Fibroblast of peridontal ligament (primary cell): Measurements from ENCODE around the gene TOMM40.
"Not testable (repeated sequence)": the region's sequence is repeated elsewhere in the genome, so short reads cannot be mapped to it uniquely, and the experiment has no call there.

Experiments used
- DNase-seq: peaks from one replicate; pipeline ENCODE4 v3.0.0-alpha.2; 2010; ENCODE audit errors: extremely low read depth

Gene TOMM40

DNA sequence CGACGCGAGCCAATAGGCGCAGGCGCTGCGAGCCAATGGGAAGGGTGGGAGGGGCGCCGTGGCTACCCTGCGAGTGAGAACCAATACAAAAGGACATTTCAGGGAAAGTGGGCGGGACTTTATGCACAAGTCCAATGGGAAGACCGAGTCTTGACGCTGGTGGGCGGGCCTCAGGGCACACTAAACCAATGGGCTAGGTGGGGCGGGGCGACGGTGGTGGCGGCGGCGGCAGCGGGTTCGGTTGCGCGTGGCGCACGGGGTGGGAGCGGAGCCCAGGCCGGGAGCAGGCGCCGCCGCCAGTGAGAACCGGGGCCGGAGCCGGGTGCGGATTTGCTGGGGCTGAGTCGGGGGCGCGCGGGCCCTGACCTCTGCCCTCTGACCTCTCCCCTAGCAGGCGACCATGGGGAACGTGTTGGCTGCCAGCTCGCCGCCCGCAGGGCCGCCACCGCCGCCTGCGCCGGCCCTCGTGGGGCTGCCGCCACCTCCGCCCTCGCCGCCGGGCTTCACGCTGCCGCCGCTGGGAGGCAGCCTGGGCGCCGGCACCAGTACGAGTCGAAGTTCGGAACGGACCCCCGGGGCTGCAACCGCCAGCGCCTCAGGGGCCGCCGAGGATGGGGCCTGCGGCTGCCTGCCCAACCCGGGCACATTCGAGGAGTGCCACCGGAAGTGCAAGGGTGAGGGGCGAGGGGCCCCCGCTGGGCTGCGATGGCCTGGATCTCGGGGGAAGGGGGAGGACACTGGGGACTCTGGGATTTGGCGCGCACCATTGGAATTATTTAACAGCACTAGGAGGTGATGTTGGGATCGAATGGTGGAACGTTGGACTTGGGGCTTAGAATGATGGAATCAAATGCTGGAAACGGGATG, at the start of gene TOMM40:
Gene TOMM40 (plus strand): TSS at position 239 of the 867 bp plus-strand sequence. CDS start 162 bp downstream, at position 401.
- DNase-seq = peak; percentile 100

DNA sequence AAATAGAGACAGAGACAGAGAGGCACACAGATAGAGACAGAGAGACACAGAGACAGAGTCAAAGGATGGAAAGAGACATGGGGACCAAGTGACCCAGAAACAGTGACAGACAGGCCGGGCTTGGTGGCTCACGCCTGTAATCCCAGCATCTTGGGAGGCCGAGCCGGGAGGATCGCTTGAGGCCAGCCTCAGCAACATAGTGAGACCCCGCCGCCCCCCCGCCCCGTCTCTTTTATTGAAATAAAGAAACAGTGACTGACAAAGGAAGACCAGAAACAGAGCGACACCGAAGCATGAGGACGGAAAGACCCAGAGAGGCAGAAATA, 45.8 kb upstream of the TOMM40 start:
- no peak for DNase-seq

DNA sequence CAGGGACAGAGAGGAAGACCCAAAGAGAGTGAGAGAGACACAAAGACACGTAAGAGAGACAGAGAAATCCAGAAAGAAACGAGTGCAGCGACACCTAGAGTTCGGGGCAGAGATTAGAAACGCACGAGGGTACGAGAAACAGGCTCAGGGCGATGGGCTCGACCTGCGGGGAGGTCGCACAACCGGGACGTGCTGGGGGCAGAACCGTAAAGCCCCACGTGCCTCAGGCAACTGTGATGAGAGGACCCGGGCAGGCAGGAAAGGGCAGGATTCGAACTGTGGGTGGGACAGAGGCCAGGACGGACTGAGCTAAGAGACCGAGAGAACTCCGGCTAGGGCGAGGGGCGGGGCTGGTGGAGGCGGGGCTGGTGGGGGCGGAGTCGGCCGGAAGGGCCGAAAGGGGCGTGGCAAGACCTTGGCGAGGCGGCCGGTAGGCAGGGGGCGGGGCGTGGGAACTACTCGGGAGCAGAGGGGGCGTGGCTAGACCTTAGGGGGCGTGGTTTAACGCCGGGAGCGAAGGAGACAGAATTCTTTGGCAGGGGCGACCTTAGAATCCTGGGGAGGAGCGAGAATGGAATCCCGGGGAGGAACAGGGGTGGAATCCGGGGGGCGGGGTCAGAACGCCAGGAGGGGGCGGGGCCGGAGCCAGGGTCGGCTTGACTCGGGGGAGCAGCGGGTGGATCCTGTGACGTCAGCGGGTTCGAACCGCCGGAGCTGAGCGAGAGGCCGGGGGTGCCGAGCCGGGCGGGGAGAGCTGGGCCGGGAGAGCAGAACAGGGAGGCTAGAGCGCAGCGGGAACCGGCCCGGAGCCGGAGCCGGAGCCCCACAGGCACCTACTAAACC, 45.2 kb upstream of the TOMM40 start, which contains the start of gene NECTIN2:
Gene NECTIN2 (plus strand): TSS at position 686 of the 843 bp plus-strand sequence. CDS start 229 bp downstream, outside the sequence.
- DNase-seq = peak; percentile 99

DNA sequence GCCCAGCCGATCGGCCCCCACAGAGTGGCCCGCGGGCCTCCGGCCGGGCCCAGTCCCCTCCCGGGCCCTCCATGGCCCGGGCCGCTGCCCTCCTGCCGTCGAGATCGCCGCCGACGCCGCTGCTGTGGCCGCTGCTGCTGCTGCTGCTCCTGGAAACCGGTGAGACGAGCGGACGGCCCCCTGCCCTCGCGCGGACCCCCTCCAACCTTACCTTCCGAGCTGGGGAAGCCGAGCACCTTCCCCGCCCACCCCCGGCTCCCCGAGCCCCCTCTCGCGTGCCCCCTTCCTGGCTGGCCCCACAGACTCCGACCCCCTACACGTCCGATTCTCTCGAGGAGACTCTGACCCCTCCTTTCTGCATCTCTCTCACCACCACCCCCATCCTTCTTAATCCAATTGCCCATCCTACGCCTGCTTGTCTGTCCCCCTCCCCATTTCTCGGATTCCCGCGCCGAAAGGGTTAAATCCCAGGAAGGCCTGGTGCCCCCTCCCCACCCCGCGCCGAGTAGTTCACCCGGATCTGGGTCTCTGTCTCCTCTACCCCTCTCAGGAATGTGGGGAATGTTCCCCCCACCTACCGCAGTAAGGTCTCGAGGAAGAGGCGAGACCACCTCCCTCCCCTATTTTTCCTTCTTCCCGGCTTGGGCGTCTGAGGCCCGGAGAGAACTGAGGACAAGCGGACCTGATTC, 44.5 kb upstream of the TOMM40 start:
- no peak for DNase-seq

DNA sequence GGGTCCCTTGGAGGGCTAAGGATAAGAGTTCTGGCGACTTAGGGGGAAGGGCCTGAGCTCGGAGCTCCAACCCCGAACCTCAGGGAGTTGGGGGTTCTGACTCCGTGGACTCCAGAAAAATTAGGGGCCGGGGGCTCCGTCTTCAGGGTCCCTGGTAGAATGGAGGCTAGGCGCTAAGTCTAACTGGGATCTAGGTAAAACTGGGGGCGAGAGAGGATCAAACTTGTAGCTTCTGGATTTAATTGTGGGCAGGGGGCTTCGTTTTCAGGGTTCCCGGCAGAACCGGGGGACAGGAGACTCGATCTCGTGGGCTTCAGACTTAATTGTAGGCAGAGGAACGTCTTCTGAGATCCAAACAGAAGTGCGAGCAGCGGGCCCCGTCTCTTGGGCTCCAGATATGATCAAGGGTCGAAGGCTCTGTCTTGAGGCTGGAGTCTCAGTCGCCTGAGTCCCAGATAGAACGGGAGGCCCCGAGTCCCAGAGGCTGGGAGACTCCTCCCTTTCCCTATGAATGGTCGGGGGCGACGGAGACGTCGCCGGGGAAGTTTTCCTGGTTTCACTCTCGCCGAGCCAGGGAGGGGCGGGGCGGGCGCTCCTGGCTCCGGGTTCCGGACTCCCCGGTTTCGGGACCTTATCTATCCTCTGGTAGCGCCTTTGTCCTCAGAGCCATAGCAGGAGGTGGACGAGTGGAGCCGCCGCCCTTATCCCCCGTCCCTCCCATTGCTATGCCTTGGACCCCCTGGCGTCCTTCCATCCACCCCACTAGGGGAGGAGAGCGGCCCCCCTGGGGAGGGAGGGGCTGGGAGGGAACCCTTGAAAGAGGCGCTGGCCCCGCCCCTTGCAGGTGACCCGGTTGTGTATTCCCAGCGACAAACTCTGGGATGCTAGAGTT, 43.7 kb upstream of the TOMM40 start:
- DNase-seq = peak; percentile 47

DNA sequence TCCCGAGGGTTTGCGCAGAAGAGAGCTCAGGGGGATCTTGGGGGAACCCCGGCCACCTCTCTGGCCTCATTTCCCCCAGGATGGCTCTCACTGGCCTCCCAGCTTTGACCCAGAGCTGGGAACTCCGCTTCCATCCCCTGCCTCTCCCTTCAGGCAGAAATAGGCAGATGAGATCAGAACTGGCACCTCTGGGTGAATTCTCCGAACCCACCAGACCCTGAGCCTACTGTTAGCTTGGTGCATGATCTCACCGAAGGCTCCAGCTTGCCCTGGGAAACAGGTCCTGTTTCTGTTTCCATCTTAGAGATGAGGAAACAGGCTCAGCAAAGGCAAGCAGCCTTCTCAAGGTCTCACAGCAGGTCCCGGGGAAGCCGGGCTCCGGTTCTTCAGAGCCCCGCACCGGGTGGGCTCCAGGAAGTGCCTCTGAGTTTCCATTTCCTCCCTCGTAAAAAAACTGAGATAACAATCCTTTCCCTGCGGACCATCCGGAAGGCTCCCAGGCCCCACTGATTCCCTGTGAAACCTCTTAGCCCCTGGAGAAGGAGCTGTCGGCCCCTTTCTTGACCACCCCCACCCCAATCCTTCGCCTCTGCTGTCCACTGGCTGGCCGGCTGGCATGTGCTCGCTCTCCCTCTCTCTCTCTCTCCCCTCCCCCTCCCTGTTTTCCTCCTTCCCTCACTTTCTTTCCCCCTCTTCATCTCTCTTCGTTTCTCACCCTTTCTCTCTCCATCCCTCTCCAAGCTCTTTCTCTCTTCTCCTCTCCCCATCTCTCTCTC, 42.8 kb upstream of the TOMM40 start:
- DNase-seq = peak; percentile 62

DNA sequence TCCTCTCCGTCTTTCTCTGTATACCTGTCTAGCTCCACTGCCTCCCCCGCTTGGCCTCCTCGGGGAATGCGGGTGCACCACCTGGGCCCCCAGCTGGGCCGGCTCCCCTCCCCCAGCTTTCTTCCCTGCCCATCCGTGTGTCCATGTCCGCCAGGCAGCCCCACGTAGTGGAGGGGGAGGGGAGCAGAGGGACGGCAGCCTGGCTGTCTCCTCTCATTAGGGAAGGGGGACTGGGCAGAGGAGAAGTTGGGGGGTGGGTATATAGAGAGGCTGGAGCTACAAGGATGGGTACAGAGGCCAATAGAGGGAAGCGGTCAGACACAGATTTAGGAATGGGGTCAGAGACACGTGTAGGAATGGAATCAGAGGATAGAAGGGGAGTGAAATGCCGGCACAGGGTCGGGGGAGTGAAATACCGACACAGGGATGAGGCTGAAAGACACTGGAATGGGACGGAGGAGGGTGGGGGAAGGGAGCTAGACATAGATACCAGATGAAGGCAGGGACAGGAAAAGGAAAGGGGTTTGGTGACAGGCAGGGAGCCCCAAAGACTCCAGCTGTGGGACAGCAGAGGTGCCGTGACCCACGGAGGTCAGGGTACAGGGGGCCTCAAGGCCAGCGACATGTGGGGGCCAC, 42.1 kb upstream of the TOMM40 start:
- no peak for DNase-seq

DNA sequence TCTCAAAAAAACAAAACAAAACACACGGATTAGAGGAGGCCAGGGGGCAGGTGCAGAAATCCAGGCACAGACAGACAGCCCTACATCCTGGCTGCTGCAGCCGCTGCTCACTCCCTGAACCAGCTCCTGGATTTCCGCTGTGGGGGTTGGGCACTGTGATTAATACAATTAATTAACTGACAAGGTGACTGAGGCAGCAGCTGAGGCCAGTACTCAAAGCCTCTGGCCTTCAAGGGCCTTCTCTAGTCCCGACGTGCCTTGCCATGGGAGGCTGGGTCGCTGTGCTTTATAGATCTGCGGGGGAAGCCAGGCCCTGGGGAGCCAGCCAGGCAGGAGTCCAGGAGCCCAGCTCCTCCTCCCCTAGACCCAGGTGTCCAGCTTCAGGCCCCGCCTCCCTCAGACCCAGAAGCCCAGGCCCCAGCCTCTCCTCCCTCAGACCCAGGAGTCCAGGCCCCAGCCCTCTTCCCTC, 40.4 kb upstream of the TOMM40 start:
- DNase-seq = no peak

DNA sequence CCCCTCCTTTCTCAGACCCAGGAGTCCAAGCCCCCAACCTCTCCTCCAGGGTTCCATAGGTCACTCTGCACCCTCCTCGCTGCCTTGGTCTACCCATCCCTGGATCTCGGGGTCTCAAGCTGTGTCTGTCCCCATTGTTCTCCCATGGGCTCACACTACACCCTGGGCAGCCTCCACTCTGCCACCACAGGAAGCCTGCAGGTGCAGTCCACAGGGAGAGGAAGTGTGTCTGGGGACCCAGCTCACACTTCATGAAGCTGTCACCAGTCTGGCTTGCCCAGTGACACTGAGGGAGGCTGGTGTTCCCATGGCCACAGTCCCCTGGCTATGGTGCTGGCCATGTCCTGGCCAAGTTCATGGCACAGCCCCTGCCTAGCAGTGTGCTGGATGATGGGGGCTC, 39.6 kb upstream of the TOMM40 start:
- DNase-seq = no peak

DNA sequence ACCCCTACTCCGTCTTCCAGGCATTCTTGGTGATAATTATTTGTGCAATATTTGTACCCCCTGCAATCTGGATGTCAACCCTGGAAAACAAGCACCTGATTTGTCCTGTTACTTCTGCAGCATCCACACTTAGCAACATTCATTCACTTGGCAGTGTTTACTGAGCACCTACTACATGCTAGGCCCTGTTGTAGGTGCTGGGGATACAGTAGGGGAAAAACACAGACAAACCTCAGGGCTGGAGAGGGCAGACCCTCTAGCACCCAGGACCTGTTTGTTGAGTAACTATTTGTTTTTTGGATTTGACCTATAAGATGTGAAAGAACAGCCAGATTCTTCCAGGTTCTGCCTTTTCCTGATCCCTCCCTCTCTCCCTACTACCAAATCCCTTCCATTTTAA, 35.4 kb upstream of the TOMM40 start:
- no peak for DNase-seq

DNA sequence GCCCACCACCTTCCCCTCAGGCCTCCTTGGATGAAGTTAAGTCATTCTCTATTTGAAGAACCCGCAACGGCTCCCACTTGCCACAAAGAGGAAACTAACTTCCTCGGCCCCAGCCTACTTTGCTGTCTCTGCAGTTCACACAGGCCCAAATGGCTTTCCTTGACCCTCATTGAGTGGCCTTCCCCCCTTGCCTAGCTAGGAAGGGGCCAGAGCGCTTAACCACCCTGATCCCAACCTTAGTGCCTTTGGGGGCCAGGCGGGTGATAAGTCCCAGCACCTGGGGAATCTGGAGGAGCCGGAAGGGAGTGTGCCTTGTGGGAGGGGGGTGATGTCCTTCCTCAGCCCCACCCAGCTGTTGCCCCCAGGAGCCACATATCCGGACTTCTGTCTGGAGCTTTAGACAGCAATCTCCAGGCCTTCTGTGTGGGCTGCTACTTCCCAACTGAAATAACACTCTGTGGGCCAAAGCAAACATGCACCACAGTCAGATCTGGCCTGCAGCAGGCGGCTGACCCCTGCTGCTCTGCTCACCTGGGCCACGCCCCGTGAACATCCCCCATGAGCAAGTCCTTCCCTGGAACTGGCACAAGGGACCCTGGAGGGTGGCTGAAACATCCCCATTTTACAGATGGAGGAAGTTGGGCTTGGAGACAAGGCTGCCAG, 34.5 kb upstream of the TOMM40 start:
- DNase-seq = no peak

DNA sequence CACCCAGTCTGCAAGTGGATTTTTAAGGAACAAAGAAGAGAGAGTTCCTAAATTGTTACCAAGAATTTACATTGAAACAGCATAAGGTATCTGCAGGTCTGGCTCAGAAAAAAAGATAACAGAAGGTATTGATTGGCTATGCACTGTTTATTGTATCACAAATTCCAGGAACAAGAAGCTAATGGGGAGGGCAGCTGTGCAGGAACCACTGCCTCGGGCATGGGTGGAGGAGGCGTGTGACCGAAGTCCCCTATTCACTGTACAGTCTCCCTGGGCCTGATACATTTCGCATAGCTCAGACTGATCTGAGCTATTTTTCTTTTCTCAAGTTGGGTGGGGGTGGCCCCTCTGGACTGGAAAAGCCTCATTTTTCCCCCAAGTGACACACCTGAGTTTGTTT, 33.2 kb upstream of the TOMM40 start:
- DNase-seq = no peak

DNA sequence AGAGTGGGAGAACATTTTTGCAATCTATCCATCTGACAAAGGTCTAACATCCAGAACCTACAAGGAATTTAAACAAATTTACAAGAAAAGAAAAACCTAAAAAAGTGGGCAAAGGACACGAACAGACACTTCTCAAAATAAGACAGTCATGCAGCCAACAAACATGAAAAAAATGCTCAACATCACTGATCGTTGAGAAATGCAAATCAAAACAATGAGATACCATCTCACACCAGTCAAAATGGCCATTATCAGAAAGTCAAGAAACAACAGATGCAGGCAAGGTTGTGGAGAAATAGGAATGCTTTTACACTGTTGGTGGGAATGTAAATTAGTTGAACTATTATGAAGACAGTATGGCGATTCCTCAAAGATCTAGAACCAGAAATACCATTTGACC, 29.5 kb upstream of the TOMM40 start:
- not testable (repeated sequence) for DNase-seq

DNA sequence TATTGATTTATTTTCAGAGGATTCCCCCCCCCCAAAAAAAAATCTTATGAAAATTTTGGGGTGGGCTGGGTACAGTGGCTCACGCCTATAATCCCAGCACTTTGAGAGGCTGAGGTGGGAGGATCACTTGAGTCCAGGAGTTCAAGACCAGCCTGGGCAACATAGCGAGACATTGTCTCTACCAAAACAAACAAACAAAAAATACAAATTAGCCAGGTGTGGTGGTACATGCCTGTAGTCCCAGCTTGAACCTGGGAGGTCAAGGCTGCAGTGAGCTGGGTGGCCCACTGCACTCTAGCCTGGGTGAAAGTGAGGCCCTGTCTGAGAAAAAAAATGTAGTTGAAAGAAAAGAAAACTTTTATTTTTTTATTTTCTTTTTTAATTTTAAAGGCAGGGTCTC, 27.1 kb upstream of the TOMM40 start:
- DNase-seq = no peak

DNA sequence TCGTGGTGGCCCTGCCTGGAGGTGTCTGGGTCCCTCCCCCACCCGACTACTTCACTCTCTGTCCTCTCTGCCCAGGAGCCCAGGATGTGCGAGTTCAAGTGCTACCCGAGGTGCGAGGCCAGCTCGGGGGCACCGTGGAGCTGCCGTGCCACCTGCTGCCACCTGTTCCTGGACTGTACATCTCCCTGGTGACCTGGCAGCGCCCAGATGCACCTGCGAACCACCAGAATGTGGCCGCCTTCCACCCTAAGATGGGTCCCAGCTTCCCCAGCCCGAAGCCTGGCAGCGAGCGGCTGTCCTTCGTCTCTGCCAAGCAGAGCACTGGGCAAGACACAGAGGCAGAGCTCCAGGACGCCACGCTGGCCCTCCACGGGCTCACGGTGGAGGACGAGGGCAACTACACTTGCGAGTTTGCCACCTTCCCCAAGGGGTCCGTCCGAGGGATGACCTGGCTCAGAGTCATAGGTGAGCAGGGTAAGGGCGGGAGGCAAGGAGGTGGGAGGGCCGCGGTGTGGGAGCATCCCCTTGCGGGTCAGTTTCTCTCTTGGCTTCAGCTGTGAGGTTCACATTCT, 25.8 kb upstream of the TOMM40 start:
- no peak for DNase-seq

DNA sequence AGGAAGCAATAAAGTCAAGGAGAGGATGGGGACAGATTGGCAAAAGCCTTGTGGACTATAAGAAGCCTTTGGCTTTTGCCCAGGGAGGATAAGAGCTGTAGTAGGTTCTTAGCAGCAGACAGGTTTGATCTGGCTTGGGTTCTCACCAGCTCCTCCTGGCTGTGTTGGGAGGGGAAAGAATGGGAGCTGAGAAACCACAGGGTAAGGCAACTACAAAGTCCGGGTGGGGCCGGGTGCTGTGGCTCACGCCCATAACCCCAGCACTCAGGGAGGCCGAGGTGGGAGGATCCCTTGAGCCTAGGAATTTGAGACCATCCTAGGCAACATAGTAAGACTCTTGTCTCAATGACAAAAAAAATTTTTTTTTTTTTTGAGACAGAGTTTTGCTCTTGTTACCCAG, 24.4 kb upstream of the TOMM40 start:
- DNase-seq = no peak

DNA sequence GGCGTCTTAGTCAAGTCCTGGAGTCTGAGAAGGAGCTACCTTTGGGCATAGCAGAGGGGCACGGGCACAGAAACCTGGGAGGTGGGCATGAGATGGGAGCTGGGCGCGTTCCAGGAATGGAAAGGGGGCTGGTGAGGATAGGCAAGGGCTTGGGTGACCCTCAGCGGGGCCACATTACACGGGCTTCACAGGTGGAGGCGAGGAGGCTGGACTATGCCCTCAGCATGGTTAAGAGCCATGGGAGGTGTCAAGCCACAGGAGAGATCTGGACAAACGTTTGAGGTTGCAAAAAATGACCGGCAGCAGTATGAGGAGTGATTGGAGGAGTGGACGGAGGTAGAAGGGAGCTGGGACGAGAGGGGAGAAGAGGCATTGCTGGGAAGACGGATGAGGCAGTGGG, 23.5 kb upstream of the TOMM40 start:
- no peak for DNase-seq

DNA sequence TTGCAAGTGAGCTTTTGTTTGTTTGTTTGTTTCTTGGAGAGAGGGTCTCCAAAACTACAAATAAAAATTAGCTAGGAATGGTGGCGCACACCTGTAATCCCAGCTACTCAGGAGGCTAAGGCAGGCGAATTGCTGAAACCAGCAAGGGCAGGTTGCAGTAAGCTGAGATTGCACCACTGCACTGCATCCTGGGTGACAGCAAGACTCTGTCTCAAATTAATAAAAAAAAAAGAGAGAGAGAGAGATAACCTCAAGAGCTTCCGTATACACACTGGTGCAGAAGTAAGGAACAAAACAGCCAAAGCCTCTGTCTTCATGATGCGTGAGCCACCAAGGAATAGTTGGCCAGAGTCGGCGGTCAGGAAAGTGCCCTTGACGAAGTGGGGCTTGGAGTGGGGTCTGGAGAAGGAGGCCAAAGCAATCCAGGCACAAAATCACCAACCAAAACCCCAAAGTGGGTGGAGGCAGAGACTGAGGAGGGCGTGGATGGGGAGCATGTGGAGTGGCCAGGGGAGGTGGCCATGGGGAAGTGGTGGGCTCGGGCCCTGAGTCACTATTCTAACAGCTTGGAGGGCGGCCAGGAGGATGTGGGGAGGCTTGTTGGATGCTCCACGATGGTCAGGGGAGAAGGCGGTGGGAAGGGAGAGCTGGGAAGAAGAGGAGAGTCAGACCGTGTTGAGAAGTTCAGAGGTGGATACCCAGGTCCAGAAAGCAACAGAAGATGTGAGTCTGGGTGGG, 21.2 kb upstream of the TOMM40 start:
- DNase-seq = peak; percentile 65
